Activated CD8-positive, alpha-beta T cell treated with anti-CD3 and anti-CD28 coated beads for 36 hours (primary cell): ENCODE measurements around the gene SLIT3. TPM values are rescaled to one million over a fixed set of nuclear protein-coding genes. Genes with fewer than 3 reads are reported as not detected.

Experiments used
- ATAC-seq: fragments of 200-7000 bp; cut with Tn5 transposase; one replicate; pipeline ENCODE4 v1.10.0; 2021; ENCODE audit warnings: mild to moderate bottlenecking, moderate library complexity
- CTCF ChIA-PET: fragments of 350-600 bp; sonication (Branson Sonifier 250); formaldehyde crosslinking; loops from one replicate; lab custom pipeline; 2021; ENCODE audit warnings: antibody characterized with exemption; lab: Charles Lee
- POLR2A ChIA-PET: fragments of 350-600 bp; sonication (Branson Sonifier 250); formaldehyde crosslinking; loops from one replicate; lab custom pipeline; 2021; ENCODE audit warnings: antibody characterized with exemption; lab: Charles Lee
- DNase-seq: peaks from one replicate; pipeline ENCODE4 v3.0.0-alpha.2; 2020
- H3K27ac Mint-ChIP-seq: one replicate; pipeline ENCODE4 v1.8.0; 2021; ENCODE audit warnings: mild to moderate bottlenecking, mixed read lengths
- H3K27me3 Mint-ChIP-seq: one replicate; pipeline ENCODE4 v1.8.0; 2021; ENCODE audit warnings: mixed read lengths
- H3K36me3 Mint-ChIP-seq: one replicate; pipeline ENCODE4 v1.8.0; 2021; ENCODE audit warnings: low read depth, mixed read lengths
- H3K4me1 Mint-ChIP-seq: one replicate; pipeline ENCODE4 v1.8.0; 2021; ENCODE audit warnings: low read depth, mixed read lengths
- H3K4me3 Mint-ChIP-seq: one replicate; pipeline ENCODE4 v1.8.0; 2021; ENCODE audit warnings: mild to moderate bottlenecking, moderate library complexity, mixed read lengths
- H3K9me3 Mint-ChIP-seq: one replicate; pipeline ENCODE4 v1.8.0; 2021; ENCODE audit warnings: mixed read lengths
- CTCF ChIP-seq: fragments of 200-600 bp; IDR thresholded peaks from one replicate; pipeline ENCODE4 v1.8.0; 2022; ENCODE audit warnings: antibody characterized with exemption, mild to moderate bottlenecking
- intact Hi-C: fragments of 100-400 bp; cut with micrococcal nuclease; formaldehyde crosslinking; loops from one replicate; pipeline ENCODE4 v1.10.0; 2022
- total RNA-seq, 2 experiments: library from RNA; stranded (reverse); gene quantifications; one replicate each; pipeline ENCODE4 v1.2.3, GENCODE V29; 2021

Gene SLIT3
- total RNA-seq, 2 experiments from 2014 or later: 0.69 to 0.74 TPM

GRCh38 chr5:169095976-169096375 lies 205.0 kb downstream of the SLIT3 start:
- TF ChIP-seq CTCF: no peak
- H3K27ac Mint-ChIP-seq: no peak overlapping the region
- H3K4me3 Mint-ChIP-seq: no peak overlapping the region
- CTCF ChIA-PET: no interaction called here
- H3K27me3 Mint-ChIP-seq: peaks cover 2% of the 10 kb centered on the region
- intact Hi-C loops: no loop called here
- ATAC-seq: no peak
- H3K9me3 Mint-ChIP-seq: no peaks in the 10 kb centered on the region
- H3K4me1 Mint-ChIP-seq: no peaks in the 10 kb centered on the region
- POLR2A ChIA-PET: no interaction called here
- DNase-seq: no peak
- no peaks in the 10 kb centered on the region for H3K36me3 Mint-ChIP-seq

DNA sequence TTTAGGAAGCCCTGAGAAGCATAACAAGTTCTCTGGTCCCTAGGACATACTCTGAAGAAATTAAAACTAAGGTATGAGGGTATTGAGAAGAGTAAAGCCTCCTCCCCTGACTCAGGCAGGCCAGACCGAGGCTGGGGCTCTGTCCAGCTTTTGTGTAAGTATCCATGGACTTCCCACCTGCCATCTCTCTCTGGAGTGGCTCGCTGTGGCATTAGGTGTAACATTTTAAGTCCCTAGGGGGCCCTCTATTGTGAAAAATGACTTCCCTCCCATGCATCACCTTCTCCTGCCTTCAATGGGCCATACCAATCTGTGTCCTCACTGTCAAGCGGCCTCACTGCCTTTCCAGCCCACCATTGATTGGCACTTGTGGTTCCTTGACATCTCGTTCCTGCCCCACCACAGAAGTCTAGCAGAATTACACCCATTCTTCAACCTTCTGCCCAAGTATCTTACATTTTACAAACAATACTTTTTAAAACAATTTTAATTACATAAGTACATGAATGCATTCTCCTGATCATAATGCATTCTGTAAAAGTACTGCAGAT lies 205.5 kb downstream of the SLIT3 start:
- TF ChIP-seq CTCF: no peak
- no peaks in the 10 kb centered on the region for H3K4me1 Mint-ChIP-seq
- no peaks in the 10 kb centered on the region for H3K9me3 Mint-ChIP-seq
- POLR2A ChIA-PET: no interaction called here
- peaks cover 4% of the 10 kb centered on the region for H3K27me3 Mint-ChIP-seq
- no peak overlapping the region for H3K27ac Mint-ChIP-seq
- CTCF ChIA-PET: no interaction called here
- intact Hi-C loops: no loop called here
- H3K4me3 Mint-ChIP-seq: no peak overlapping the region
- no peak for ATAC-seq
- DNase-seq: no peak
- no peaks in the 10 kb centered on the region for H3K36me3 Mint-ChIP-seq

DNA sequence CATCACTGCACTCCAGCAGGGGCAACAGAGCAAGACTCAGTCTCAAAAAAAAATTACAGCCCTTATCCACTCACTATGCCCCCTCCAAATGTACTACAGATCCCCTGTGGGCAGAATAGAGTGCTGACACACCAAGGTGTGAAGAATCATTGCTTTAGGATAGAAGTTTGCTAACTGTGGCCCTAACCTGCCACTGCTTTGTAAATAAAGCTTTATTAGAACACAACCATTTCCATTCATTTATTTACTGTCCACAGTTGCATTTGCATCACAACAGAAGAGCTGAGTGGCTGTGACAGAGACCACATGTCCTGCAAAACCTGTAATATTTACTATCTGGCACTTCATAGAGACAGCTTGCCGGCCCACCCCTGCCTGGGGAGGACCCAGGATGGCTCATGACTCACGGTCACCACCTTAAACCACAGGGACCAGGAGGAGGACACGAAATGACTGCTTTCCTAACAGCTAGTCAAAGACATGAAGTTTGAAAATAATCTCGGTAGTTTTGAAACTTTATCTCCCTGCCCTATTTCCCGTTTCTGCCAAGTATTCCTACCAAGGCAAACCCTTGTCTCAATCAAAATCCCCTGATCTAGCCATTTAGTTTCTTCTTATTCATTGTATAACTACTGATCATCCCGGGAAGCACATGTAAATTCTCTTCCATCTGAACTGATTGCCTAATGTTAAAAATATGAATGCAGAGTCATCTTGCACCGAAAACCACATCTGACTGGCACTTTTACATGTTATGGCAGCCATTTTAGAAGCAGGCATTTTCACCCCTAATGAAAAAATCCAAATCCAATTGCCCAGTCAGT lies 206.1 kb downstream of the SLIT3 start:
- no peak for TF ChIP-seq CTCF
- no peak overlapping the region for H3K27ac Mint-ChIP-seq
- DNase-seq (no peak), ATAC-seq (no peak)
- H3K9me3 Mint-ChIP-seq: no peaks in the 10 kb centered on the region
- no peaks in the 10 kb centered on the region for H3K4me1 Mint-ChIP-seq
- H3K36me3 Mint-ChIP-seq: no peaks in the 10 kb centered on the region
- ChIA-PET POLR2A (no interaction called here), CTCF (no interaction called here)
- intact Hi-C loops: no loop called here
- H3K27me3 Mint-ChIP-seq: peaks cover 4% of the 10 kb centered on the region
- H3K4me3 Mint-ChIP-seq: no peak overlapping the region

GRCh38 chr5:169091396-169091980 lies 209.5 kb downstream of the SLIT3 start:
- H3K4me1 Mint-ChIP-seq: no peaks in the 10 kb centered on the region
- intact Hi-C loops: no loop called here
- no peaks in the 10 kb centered on the region for H3K36me3 Mint-ChIP-seq
- no peak overlapping the region for H3K4me3 Mint-ChIP-seq
- no peak for DNase-seq
- TF ChIP-seq CTCF: no peak
- no peak overlapping the region for H3K27ac Mint-ChIP-seq
- ATAC-seq: no peak
- CTCF ChIA-PET: no interaction called here
- peaks cover 4% of the 10 kb centered on the region for H3K27me3 Mint-ChIP-seq
- H3K9me3 Mint-ChIP-seq: no peaks in the 10 kb centered on the region
- POLR2A ChIA-PET: no interaction called here

- no peak overlapping the region for H3K27ac Mint-ChIP-seq
- no peak for TF ChIP-seq CTCF
- CTCF ChIA-PET: no interaction called here
- no peak for DNase-seq
- intact Hi-C loops: no loop called here
- H3K4me1 Mint-ChIP-seq: no peaks in the 10 kb centered on the region
- no peaks in the 10 kb centered on the region for H3K36me3 Mint-ChIP-seq
- H3K9me3 Mint-ChIP-seq: no peaks in the 10 kb centered on the region
- ATAC-seq: no peak
- POLR2A ChIA-PET: no interaction called here
- no peak overlapping the region for H3K4me3 Mint-ChIP-seq
- peaks cover 4% of the 10 kb centered on the region for H3K27me3 Mint-ChIP-seq
Measured at GRCh38 chr5:169089343-169089742, 211.6 kb downstream of the SLIT3 start.
